H1 (cell line): ENCODE measurements around the gene FTMT. TPM values are rescaled to one million over a fixed set of nuclear protein-coding genes. Genes with fewer than 3 reads are reported as not detected.

Experiments
- CTCF ChIA-PET: fragments of 300-600 bp; sonication (Branson Sonifier 250); formaldehyde crosslinking; loops from one replicate; lab custom pipeline; 2021; ENCODE audit not compliant: partially characterized antibody; lab: Charles Lee
- POLR2A ChIA-PET: fragments of 300-600 bp; sonication (Branson Sonifier 250); formaldehyde crosslinking; loops from one replicate; lab custom pipeline; 2021; ENCODE audit warnings: inconsistent platforms; ENCODE audit not compliant: partially characterized antibody; lab: Charles Lee
- DNase-seq, 2 experiments: peaks; one replicate each; pipeline versions ENCODE4 v3.0.0 to v3.0.0-alpha.2; 2010 to 2022; ENCODE audit warnings: low spot score in 2 of 2, low read depth in 1 of 2, mixed read lengths in 1 of 2
- FAIRE-seq: peaks from 2 replicates; lab custom pipeline; 2011; peaks lifted over from hg19 to GRCh38; lab: Jason Lieb, UNC
- H2AFZ ChIP-seq: 2 replicates; pipeline ENCODE4 v1.8.1; 2012; ENCODE audit warnings: low read length, inconsistent platforms
- H2AK5ac ChIP-seq: 2 replicates; pipeline ENCODE4 v1.6.1; 2013; ENCODE audit warnings: low read depth, low read length
- H2BK120ac ChIP-seq: replicated peaks from 2 replicates; pipeline ENCODE3; 2013; ENCODE audit warnings: low read depth, low read length, inconsistent platforms
- H2BK12ac ChIP-seq: 2 replicates; pipeline ENCODE4 v1.6.1; 2013; ENCODE audit warnings: low read depth, low read length
- H2BK15ac ChIP-seq: 2 replicates; pipeline ENCODE4 v1.6.1; 2013; ENCODE audit warnings: low read length
- H2BK20ac ChIP-seq: 2 replicates; pipeline ENCODE4 v1.6.1; 2013; ENCODE audit warnings: low read length
- H2BK5ac ChIP-seq: 2 replicates; pipeline ENCODE4 v1.6.1; 2013; ENCODE audit warnings: low read depth, low read length
- H3K14ac ChIP-seq: 2 replicates; pipeline ENCODE4 v1.6.1; 2013; ENCODE audit warnings: inconsistent platforms; ENCODE audit not compliant: insufficient read length
- H3K18ac ChIP-seq: 2 replicates; pipeline ENCODE4 v1.6.1; 2013; ENCODE audit warnings: low read length; ENCODE audit errors: extremely low read depth
- H3K23ac ChIP-seq: 2 replicates; pipeline ENCODE4 v1.6.1; 2013; ENCODE audit warnings: inconsistent platforms; ENCODE audit not compliant: insufficient read length
- H3K23me2 ChIP-seq: 2 replicates; pipeline ENCODE4 v1.6.1; 2013; ENCODE audit warnings: low read depth, low read length
- H3K27ac ChIP-seq: 2 replicates; pipeline ENCODE4 v1.6.1; 2011; ENCODE audit warnings: low read depth, low read length, inconsistent platforms
- H3K27me3 ChIP-seq, 4 experiments: replicated peaks in 1 of 4; 1 replicate in 1 of 4; 2 replicates in 3 of 4; pipeline versions ENCODE4 v1.6.1 to v1.8.1; 2011 to 2013; ENCODE audit warnings: low read length in 3 of 4, mild to moderate bottlenecking in 3 of 4, inconsistent platforms in 2 of 4, mixed read lengths in 2 of 4, moderate library complexity in 1 of 4; ENCODE audit not compliant: control insufficient read depth in 3 of 4, insufficient read depth in 3 of 4; ENCODE audit errors: extremely low read depth in 1 of 4
- H3K36me3 ChIP-seq, 4 experiments: 2 replicates each; pipeline versions ENCODE4 v1.6.1 to v1.8.1; 2011 to 2013; ENCODE audit warnings: mild to moderate bottlenecking in 4 of 4, low read length in 3 of 4, moderate library complexity in 2 of 4, control low read depth in 1 of 4, inconsistent platforms in 1 of 4; ENCODE audit not compliant: insufficient read depth in 4 of 4, control insufficient read depth in 2 of 4
- H3K4ac ChIP-seq: replicated peaks from 2 replicates; pipeline ENCODE3; 2013; ENCODE audit warnings: low read length, low read depth, mixed read lengths, inconsistent platforms; ENCODE audit not compliant: insufficient read length
- H3K4me1 ChIP-seq, 4 experiments: replicated peaks in 1 of 4; 1 replicate in 1 of 4; 2 replicates in 3 of 4; pipeline versions ENCODE4 v1.6.1 to v1.8.1; 2011 to 2013; ENCODE audit warnings: low read length in 3 of 4, inconsistent platforms in 2 of 4, mixed read lengths in 1 of 4; ENCODE audit not compliant: insufficient read depth in 4 of 4, control insufficient read depth in 3 of 4
- H3K4me2 ChIP-seq, 2 experiments: 2 replicates each; pipeline versions ENCODE4 v1.6.1 to v1.8.1; 2011 to 2013; ENCODE audit warnings: low read depth in 2 of 2, low read length in 2 of 2, control low read depth in 1 of 2, inconsistent platforms in 1 of 2, mild to moderate bottlenecking in 1 of 2; ENCODE audit not compliant: insufficient read depth in 1 of 2
- H3K4me3 ChIP-seq, 4 experiments: fragments of 200-600, 300-600 bp in 1 of 4; sonication (generic), shearing (Covaris generic), sonication (Bioruptor Twin) in 1 of 4; 2 replicates each; pipeline versions ENCODE4 v1.5.1 to v1.8.1; 2011 to 2016; ENCODE audit warnings: low read length in 4 of 4, low read depth in 3 of 4, control low read depth in 2 of 4, inconsistent platforms in 2 of 4, mild to moderate bottlenecking in 2 of 4, mixed read lengths in 1 of 4, moderate library complexity in 1 of 4; ENCODE audit not compliant: insufficient read depth in 2 of 4; ENCODE audit errors: extremely low read depth in 1 of 4
- H3K56ac ChIP-seq: replicated peaks from 2 replicates; pipeline ENCODE3; 2013; ENCODE audit warnings: low read depth, mild to moderate bottlenecking, mixed read lengths, low read length, inconsistent platforms; ENCODE audit not compliant: insufficient read length
- H3K79me1 ChIP-seq: 2 replicates; pipeline ENCODE4 v1.6.1; 2013; ENCODE audit warnings: low read depth, low read length, control low read depth
- H3K79me2 ChIP-seq, 2 experiments: 2 replicates each; pipeline versions ENCODE4 v1.6.1 to v1.8.1; 2012 to 2013; ENCODE audit warnings: low read length in 2 of 2, mild to moderate bottlenecking in 2 of 2, inconsistent platforms in 1 of 2; ENCODE audit not compliant: insufficient read depth in 2 of 2, control insufficient read depth in 1 of 2
- H3K9ac ChIP-seq, 4 experiments: replicated peaks in 1 of 4; 1 replicate in 1 of 4; 2 replicates in 3 of 4; pipeline versions ENCODE4 v1.6.1 to v1.8.1; 2011 to 2013; ENCODE audit warnings: low read depth in 3 of 4, low read length in 3 of 4, control low read depth in 2 of 4, mild to moderate bottlenecking in 2 of 4, moderate library complexity in 2 of 4, inconsistent platforms in 1 of 4; ENCODE audit errors: extremely low read depth in 1 of 4
- H3K9me3 ChIP-seq, 2 experiments: 2 replicates each; pipeline versions ENCODE4 v1.6.1 to v1.8.1; 2012 to 2013; ENCODE audit warnings: mild to moderate bottlenecking in 2 of 2, moderate library complexity in 2 of 2, control low read depth in 1 of 2, inconsistent platforms in 1 of 2, low read depth in 1 of 2, low read length in 1 of 2, mixed read lengths in 1 of 2; ENCODE audit not compliant: insufficient read depth in 2 of 2
- H4K20me1 ChIP-seq, 2 experiments: replicated peaks in 1 of 2; 2 replicates each; pipeline versions ENCODE3 to v1.8.1; 2011 to 2013; ENCODE audit warnings: inconsistent platforms in 2 of 2, low read length in 2 of 2, mild to moderate bottlenecking in 1 of 2; ENCODE audit not compliant: insufficient read depth in 2 of 2, control insufficient read depth in 1 of 2
- H4K5ac ChIP-seq: 2 replicates; pipeline ENCODE4 v1.6.1; 2013; ENCODE audit warnings: low read length, low read depth, mixed read lengths, inconsistent platforms; ENCODE audit not compliant: insufficient read length
- H4K8ac ChIP-seq: 2 replicates; pipeline ENCODE4 v1.8.0; 2013; ENCODE audit warnings: mild to moderate bottlenecking, moderate library complexity, low read length, inconsistent platforms; ENCODE audit not compliant: insufficient read depth; ENCODE audit errors: extremely low read depth
- H4K91ac ChIP-seq: replicated peaks from 2 replicates; pipeline ENCODE3; 2013; ENCODE audit warnings: low read length, mixed read lengths, inconsistent platforms; ENCODE audit not compliant: insufficient read length
- ASH2L ChIP-seq: fragments of 200-600, 300-600 bp; sonication (generic); IDR thresholded peaks from one replicate; pipeline ENCODE4 v1.7.1; 2017; ENCODE audit warnings: low read length
- BACH1 ChIP-seq: IDR thresholded peaks from 2 replicates; pipeline ENCODE4 v1.6.1; 2012; ENCODE audit warnings: low read length, improper control_type of control experiment
- BCL11A ChIP-seq, 2 experiments: IDR thresholded peaks; one replicate each; pipeline ENCODE4 v1.6.1; 2011; ENCODE audit warnings: low read depth in 2 of 2, low read length in 2 of 2, mild to moderate bottlenecking in 2 of 2
- BRCA1 ChIP-seq: IDR thresholded peaks from 2 replicates; pipeline ENCODE4 v1.6.1; 2012; ENCODE audit warnings: low read depth, low read length, improper control_type of control experiment
- HDAC6 ChIP-seq: IDR thresholded peaks from one replicate; pipeline ENCODE4 v1.7.1; 2012; ENCODE audit warnings: low read depth, mild to moderate bottlenecking, inconsistent platforms, low read length, moderate library complexity
- KDM5A ChIP-seq: fragments of 200-600 bp; IDR thresholded peaks from 2 replicates; pipeline ENCODE4 v1.7.1; 2012; ENCODE audit warnings: mild to moderate bottlenecking, low read length, inconsistent platforms, mixed read lengths
- POLR2AphosphoS5 ChIP-seq: IDR thresholded peaks from 2 replicates; pipeline ENCODE4 v1.6.1; 2011; ENCODE audit warnings: low read depth, low read length
- RBBP5 ChIP-seq: IDR thresholded peaks from 2 replicates; pipeline ENCODE4 v1.7.1; 2012; ENCODE audit warnings: low read depth, mild to moderate bottlenecking, inconsistent platforms, low read length, moderate library complexity, borderline replicate concordance
- SIRT6 ChIP-seq: IDR thresholded peaks from one replicate; pipeline ENCODE4 v1.7.1; 2012; ENCODE audit warnings: low read length, inconsistent platforms
- TAF1 ChIP-seq: IDR thresholded peaks from 2 replicates; pipeline ENCODE4 v1.6.1; 2011; ENCODE audit warnings: mild to moderate bottlenecking, low read depth, low read length
- USF2 ChIP-seq: IDR thresholded peaks from 2 replicates; pipeline ENCODE4 v1.6.1; 2011; ENCODE audit warnings: low read length, improper control_type of control experiment
- WGBS, 2 experiments: shearing (Covaris generic) in 1 of 2; methylation state at CpG; one replicate each; pipeline versions ENCODE4 v1.1.6 to v1.1.7; 2013 to 2015; ENCODE audit warnings: low lambda C conversion rate in 2 of 2, mixed read lengths in 2 of 2, inconsistent platforms in 1 of 2, low coverage in 1 of 2, missing lambda C conversion rate in 1 of 2; ENCODE audit not compliant: insufficient replicate concordance in 2 of 2, insufficient coverage in 1 of 2, insufficient read length in 1 of 2; ENCODE audit errors: extremely low coverage in 1 of 2, missing lambda C conversion rate in 1 of 2; 5-methylcytosine and 5-hydroxymethylcytosine counted together
- polyA plus RNA-seq, 7 experiments: library from polyadenylated mRNA; depleted of rRNA in 3 of 7; stranded (reverse) in 5 of 7; unstranded in 2 of 7; fragments of >200 nt in 5 of 7; fragments of 200-250 nt in 2 of 7; gene quantifications; 1 replicate in 5 of 7; 2 replicates in 1 of 7; 4 replicates in 1 of 7; pipeline versions ENCODE4 v1.2.1 to v1.2.3, GENCODE V29; 2011 to 2013; ENCODE audit warnings: missing spikeins in 2 of 7, mixed read lengths in 2 of 7
- total RNA-seq: library from RNA; stranded (reverse); fragmentation: NEBNext Ultra II Directional; extraction: Animal tissue kit (Norgen Biotek cat#: 25700); gene quantifications from 2 replicates; pipeline ENCODE4 v1.2.1, GENCODE V29; 2021

Gene FTMT
- total and polyA plus RNA-seq, 2 of the 8 experiments (the other 6 are each of a cell fraction or from before 2014, with no cell fraction given), result not detected

- H3K4me1 ChIP-seq, result peaks cover 0 to 3% (median 0%) of the 10 kb centered on the region in 4 experiments; a peak in 2 of 7 replicates
- H2AFZ ChIP-seq, result no peak overlapping the region
- H2AK5ac ChIP-seq, result no peak overlapping the region
- no peak for FAIRE-seq
- H2BK15ac ChIP-seq, result no peak overlapping the region
- H4K20me1 ChIP-seq, result no peaks in the 10 kb centered on the region
- no peak overlapping the region for H3K4me2 ChIP-seq
- no peaks in the 10 kb centered on the region for H3K27me3 ChIP-seq
- H3K79me2 ChIP-seq, result no peaks in the 10 kb centered on the region
- H4K5ac ChIP-seq, result no peak overlapping the region
- no peak overlapping the region for H4K91ac ChIP-seq
- H2BK12ac ChIP-seq, result no peak overlapping the region
- no peak overlapping the region for H4K8ac ChIP-seq
- no peak overlapping the region for H3K9ac ChIP-seq
- TF ChIP-seq TAF1 (no peak), USF2 (no peak), BACH1 (no peak), KDM5A (no peak), BCL11A (IDR thresholded peaks at IDR 0.05; ENCODE audit: low read depth in 2 of 2, low read length in 2 of 2) (no peak), BRCA1 (no peak), SIRT6 (no peak), RBBP5 (no peak), HDAC6 (no peak), POLR2AphosphoS5 (no peak), ASH2L (no peak)
- ChIA-PET CTCF (interaction anchor here (0.7 kb wide), 1 partner anchor 343 kb away, joined by 4 read pairs; no protein-coding TSS in a partner anchor), POLR2A (no interaction called here)
- H3K18ac ChIP-seq, result no peak overlapping the region
- no peaks in the 10 kb centered on the region; the same call in 1 of the 2 replicates for H3K23me2 ChIP-seq
- H2BK120ac ChIP-seq, result no peak overlapping the region
- H3K14ac ChIP-seq, result no peak overlapping the region
- H3K23ac ChIP-seq, result no peak overlapping the region
- no peak overlapping the region for H3K4me3 ChIP-seq
- H3K56ac ChIP-seq, result no peak overlapping the region
- WGBS, 2 experiments, result 91% methylated on average over 3 of the region's 3 CpGs; no CpG with 5 or more reads in 1 of the 2 experiments
- DNase-seq, result no peak
- no peak overlapping the region for H2BK20ac ChIP-seq
- no peaks in the 10 kb centered on the region for H3K79me1 ChIP-seq
- H3K9me3 ChIP-seq, result no peaks in the 10 kb centered on the region
- H3K4ac ChIP-seq, result no peak overlapping the region
- H3K27ac ChIP-seq, result no peak overlapping the region
- H2BK5ac ChIP-seq, result no peak overlapping the region
- no peaks in the 10 kb centered on the region for H3K36me3 ChIP-seq
Observed at GRCh38 chr5:121862801-121863200, 11.1 kb downstream of the FTMT start.
